NCI-H2196 treated with DMSO at 0.1 percent for 48 hours (cell line): ENCODE results near the gene INPPL1.

Experiments
- DNase-seq: peaks from one replicate; lab custom pipeline; 2025; ENCODE audit not compliant: unreplicated experiment; lab: John Stamatoyannopoulos, UW

INPPL1 gene

DNA sequence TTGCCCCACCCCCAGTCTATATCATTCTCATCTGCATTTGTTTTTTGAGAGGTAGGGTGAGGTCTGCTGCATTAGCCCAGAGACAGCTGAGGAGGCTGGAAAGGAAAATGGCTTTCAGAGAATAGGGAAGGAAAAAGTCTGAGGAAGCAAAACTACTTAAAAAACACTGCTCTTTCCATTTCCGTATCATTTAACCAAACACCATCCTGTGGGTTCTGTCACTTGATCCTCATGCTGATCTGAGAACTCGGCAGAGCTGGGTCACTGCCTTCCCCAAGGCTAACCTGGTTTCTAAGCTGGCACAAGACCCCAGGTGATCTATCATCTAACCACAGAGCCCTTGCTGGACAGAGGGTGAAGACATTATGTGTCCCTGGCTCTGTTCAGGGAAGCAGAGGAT is 6.7 kb upstream of the INPPL1 start:
- DNase-seq: no peak

- DNase-seq: no peak
Observed at GRCh38 chr11:72218251-72218745, 6.3 kb upstream of the INPPL1 start.

- no peak for DNase-seq
Observed at GRCh38 chr11:72220696-72221363, 3.7 kb upstream of the INPPL1 start.

GRCh38 chr11:72221386-72222075 is 3.0 kb upstream of the INPPL1 start:
- DNase-seq: no peak

DNA sequence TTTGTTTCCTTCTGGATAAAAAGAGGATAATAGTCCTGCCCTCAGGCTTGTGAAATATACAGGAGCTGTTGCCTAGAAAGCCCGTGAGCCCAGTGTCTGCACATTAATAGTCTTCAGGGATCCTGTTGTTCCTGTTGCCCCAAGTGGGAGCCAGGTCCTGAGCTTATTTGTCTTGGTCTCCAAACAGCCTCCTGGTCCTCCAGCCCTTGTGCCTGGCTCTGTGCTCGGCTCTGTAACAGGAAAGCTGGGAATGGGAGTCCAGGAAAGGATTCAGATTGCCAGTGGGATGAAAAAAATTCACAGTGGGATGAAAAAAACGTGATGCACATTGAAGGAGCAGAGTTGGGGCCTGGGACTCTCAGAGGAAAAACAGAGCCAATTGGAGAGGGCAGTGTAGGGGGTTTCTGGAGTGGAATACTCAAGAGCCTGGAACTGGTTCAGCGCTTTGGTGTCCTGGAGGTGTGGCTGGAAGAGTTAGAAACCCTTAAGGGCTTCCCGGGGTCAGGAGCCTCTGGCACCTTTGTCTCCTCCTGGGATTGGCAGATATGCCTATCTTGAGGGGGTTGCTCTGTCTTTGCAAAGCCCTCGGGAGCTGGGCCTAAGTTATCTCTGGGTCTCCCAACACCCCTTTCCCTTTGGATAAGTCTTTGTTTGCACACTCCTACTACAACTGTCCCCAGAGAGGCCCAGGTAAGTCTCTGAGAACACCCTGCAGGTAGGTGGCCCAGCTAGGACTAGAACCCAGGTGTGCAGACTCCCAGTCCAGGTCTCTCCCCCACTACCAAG is 2.3 kb upstream of the INPPL1 start:
- no peak for DNase-seq

GRCh38 chr11:72222907-72223614 is 1.5 kb upstream of the INPPL1 start:
- DNase-seq: peak; percentile 92

DNA sequence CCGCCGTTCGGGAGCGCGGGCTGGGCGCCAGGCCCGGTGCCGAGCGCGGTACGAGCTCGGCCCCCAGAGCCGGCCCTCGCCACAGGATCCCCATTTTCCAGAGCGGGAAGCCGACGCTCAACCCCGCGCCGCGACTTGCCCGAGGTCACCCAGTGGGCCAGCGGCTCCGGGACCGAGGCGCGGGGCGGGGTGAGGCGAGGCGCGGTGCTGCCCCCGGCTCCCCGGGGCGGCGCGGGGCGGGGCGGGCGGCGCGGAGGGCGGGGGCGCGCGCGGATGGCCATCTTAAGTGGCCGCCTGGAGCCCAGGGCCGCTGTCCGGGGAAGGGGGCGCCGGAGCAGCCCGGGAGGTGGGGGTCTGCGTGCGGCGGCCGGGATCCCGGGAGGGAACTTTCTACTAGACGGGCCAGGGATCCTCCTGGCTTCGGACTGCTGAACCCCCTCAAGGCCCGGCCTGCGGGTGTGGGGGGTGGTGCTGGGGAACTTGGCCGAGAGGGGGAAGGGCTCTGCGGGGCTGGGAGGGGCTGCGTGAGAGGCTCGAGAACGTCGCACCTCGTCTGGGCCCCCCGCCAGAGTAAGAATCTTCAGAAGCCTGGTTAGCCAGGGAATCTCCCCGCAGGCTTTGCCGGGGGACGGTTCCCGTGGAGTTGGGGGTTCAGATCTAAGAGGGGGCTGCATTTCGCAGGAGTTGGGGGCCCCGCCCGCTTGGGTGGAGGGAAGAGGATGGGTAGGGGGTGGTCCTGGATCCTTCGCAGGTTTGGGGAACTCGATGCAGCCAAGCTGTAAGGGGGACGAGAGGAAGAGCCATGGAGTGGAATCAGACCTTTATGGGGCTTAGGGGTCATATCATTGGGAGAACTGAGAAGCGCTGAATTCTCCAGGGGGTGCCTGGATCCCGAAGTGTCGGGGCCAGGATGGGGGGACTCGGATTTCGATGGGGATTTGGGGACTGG is 678 bp upstream of the INPPL1 start:
- peak; percentile 56 for DNase-seq

GRCh38 chr11:72225411-72225951 is 914 bp downstream of the INPPL1 start:
- no peak for DNase-seq

DNA sequence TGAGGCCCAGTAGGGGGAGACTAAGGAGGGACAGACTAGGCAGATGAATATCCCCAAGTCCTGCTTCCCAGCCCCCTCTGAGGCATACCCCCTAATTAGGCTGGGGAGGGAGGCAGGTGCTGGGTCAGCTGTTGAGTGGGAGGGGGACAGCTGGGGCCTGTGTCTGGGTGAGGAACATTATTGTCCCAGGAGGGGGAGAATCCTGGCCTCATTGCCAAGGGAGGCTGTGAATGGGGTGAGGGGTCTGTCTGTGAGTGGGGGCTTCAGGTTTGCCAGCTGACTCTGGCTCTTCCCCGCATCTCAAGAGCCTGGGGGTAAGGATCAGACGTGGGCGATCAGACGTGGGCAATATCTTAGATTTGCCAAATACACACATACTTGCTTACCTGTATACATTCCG is 2.1 kb downstream of the INPPL1 start:
- no peak for DNase-seq

DNA sequence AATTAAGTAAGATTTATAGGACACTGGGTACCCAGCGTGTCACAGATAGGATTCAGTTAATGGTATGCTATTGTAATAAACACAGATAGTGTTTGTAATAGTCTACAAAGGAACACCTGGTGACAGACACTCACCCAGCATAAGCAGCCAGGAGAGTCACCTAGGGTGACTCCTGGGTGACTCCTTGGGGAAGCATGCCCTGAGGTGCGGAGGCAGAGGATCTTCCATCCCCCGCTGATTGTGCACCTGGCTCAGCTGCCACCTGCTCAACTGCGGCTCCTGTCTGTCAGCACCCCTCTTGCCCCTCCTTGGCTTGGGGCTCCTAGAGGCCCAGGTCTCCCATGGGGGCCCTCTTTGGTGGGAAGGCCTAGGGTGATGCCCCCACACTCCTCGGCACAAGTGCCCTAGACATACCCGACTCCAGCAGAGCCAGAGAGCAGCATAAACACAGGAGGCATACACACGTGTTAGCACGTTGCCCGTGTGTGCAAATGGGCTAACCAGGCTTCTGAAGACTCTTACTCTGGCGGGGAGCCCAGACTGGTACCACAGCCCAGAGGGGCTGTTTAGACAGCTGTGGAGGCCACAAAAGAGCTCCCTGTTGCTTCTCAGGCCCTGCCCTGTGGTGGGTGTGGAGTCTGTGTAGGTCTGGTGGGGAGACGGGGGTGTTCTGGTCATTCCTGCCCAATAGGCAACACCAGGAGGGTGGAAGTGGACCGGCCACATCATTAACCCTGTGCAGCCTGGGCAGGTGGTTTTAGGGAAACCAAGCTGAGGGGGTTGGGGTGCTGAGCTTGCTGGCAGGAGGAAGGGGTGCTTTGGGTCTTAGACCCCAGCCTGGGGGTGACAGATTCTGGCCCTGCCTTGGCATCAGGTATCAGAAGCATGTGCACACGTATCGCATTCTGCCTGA is 3.0 kb downstream of the INPPL1 start:
- DNase-seq: peak; percentile 95

- DNase-seq: no peak
Observed at GRCh38 chr11:72228229-72228843, 3.8 kb downstream of the INPPL1 start.

GRCh38 chr11:72228844-72229231 is 4.3 kb downstream of the INPPL1 start:
- no peak for DNase-seq

GRCh38 chr11:72229336-72229924 is 4.9 kb downstream of the INPPL1 start:
- no peak for DNase-seq

DNA sequence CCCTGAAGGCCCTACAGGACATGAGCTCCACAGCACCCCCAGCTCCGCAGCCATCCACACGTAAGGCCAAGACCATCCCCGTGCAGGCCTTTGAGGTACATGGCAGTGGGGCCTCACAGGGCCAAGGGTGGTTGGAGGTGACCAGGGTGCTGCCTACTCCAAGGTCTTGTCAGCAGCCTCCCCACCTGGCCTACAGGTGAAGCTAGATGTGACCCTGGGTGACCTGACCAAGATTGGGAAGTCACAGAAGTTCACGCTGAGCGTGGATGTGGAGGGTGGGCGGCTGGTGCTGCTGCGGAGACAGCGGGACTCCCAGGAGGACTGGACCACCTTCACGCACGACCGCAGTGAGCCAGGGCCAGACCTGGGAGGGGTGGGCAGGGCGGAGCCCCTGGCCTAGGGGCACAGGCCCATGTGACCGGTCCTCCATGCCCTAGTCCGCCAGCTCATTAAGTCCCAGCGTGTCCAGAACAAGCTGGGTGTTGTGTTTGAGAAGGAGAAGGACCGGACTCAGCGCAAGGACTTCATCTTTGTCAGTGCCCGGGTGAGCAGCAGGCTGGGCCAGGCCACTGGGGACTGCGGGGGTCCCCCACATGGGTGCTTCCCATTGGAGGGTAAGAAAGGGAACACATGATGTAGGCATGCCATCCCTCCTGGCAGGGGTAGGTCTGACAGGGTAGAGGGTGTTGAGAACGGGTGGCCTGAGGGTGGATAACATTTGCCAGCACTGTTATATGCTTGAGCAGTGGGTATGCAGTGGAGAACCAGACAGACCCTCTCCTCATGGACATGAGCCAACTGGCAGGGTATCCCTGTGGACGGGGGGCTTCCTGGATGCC is 5.6 kb downstream of the INPPL1 start:
- DNase-seq: no peak

DNA sequence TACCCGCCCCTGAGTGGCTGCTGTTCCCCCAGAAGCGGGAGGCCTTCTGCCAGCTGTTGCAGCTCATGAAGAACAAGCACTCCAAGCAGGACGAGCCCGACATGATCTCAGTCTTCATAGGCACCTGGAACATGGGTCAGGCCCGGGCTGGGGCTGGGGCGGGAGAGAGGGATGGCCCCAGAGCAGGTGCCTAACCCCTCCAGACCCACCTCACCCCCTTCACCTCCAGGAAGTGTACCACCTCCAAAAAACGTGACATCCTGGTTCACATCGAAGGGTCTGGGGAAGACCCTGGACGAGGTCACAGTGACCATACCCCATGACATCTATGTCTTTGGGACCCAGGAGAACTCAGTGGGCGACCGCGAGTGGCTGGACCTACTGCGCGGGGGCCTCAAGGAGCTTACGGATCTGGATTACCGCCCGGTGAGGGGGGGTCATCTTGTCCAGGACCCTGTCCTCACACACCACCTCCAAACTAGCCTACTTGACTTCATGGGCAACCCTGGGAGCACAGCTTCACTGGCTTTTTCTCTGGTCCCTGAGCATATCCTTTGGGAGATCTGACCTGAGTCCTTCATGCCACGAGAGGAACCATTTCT is 6.3 kb downstream of the INPPL1 start:
- DNase-seq: no peak

DNA sequence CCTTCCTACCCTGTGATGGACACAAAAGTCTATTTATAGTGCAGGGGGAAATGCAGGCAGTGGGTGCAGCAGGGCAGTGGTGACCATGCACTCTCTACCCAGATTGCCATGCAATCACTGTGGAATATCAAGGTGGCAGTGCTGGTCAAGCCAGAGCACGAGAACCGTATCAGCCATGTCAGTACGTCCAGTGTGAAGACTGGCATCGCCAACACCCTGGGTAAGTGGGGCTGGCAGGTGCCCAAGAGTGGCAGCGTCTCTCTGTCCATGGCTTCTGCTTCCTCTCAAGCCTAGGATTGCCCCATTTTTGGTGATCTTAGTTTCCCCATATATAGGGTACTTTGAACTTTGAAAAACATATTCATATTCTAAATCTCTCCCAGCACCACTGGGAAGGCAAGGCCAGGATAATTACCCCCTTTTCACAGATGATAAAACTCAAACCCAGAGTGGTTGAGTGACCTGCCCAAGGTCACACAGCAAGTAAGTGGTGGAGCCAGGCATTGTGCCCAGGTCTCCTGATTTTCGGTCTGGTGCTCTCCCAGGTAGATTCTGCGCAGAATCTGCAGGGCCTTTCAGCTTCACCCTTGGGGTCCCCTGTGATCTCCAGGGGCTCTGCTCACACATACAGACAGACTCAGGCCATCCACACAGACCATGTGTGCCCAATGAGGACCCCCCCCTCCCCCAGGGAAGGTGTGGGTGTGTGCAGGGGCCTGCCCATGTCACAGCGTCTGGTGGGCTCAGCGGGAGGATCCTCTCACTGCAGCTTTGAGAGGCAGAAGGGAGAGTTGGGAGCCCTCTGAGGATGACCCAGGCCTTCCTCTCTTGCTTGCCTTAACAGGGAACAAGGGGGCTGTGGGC is 7.1 kb downstream of the INPPL1 start:
- no peak for DNase-seq
